GM19240 (cell line): Measurements from ENCODE around the gene TRAF3.
"Not testable (repeated sequence)": the region's sequence is repeated elsewhere in the genome, so short reads cannot be mapped to it uniquely, and the experiment has no call there.

Source experiments
- DNase-seq: peaks from one replicate; pipeline ENCODE4 v3.0.0; 2011; ENCODE audit warnings: low spot score; ENCODE audit not compliant: insufficient read length

TRAF3 gene

GRCh38 chr14:102889615-102890014 is 112.4 kb downstream of the TRAF3 start:
- no peak for DNase-seq

GRCh38 chr14:102891111-102891510 is 113.9 kb downstream of the TRAF3 start:
- DNase-seq: no peak

GRCh38 chr14:102891556-102891955 is 114.3 kb downstream of the TRAF3 start:
- DNase-seq: no peak

GRCh38 chr14:102892651-102893050 is 115.4 kb downstream of the TRAF3 start:
- DNase-seq: no peak

GRCh38 chr14:102893452-102893851 is 116.2 kb downstream of the TRAF3 start:
- DNase-seq: no peak

- DNase-seq: not testable (repeated sequence)
These were observed 119.5 kb downstream of the TRAF3 start for GRCh38 chr14:102896735-102897134.

- no peak for DNase-seq
These were observed 120.2 kb downstream of the TRAF3 start for GRCh38 chr14:102897299-102898027.

- no peak for DNase-seq
These were observed 121.0 kb downstream of the TRAF3 start for GRCh38 chr14:102898298-102898697.

GRCh38 chr14:102898776-102899515 is 121.7 kb downstream of the TRAF3 start:
- no peak for DNase-seq

- DNase-seq: no peak
These were observed 122.3 kb downstream of the TRAF3 start for GRCh38 chr14:102899516-102899900.

GRCh38 chr14:102900631-102901571 is 123.7 kb downstream of the TRAF3 start:
- peak; percentile 64 for DNase-seq

- DNase-seq: peak; percentile 96
These were observed 124.4 kb downstream of the TRAF3 start for GRCh38 chr14:102901633-102902032.

GRCh38 chr14:102902086-102902485 is 124.8 kb downstream of the TRAF3 start:
- DNase-seq: peak; percentile 53

- DNase-seq: no peak
These were observed 125.4 kb downstream of the TRAF3 start for GRCh38 chr14:102902523-102903247.

GRCh38 chr14:102903248-102903888 is 126.1 kb downstream of the TRAF3 start:
- DNase-seq: no peak

- no peak for DNase-seq
These were observed 126.8 kb downstream of the TRAF3 start for GRCh38 chr14:102903889-102904512.

- no peak for DNase-seq
These were observed 128.2 kb downstream of the TRAF3 start for GRCh38 chr14:102905116-102906108.

- DNase-seq: no peak
These were observed 129.5 kb downstream of the TRAF3 start for GRCh38 chr14:102906616-102907302.
